NT2/D1 (cell line): ENCODE results near the gene ZIM2.
A peak's percentile ranks its signal among the peaks of the same experiment; 100 is the strongest.

Source experiments
- DNase-seq: peaks from one replicate; pipeline ENCODE4 v3.0.0-alpha.2; 2011; ENCODE audit warnings: low read depth, low spot score
- H3K27me3 ChIP-seq: 2 replicates; pipeline ENCODE4 v1.6.0; 2011; ENCODE audit warnings: mild to moderate bottlenecking; ENCODE audit not compliant: insufficient read length, insufficient read depth
- H3K36me3 ChIP-seq: 2 replicates; pipeline ENCODE4 v1.6.1; 2011; ENCODE audit warnings: mild to moderate bottlenecking, low read length, mixed read lengths; ENCODE audit not compliant: insufficient read depth, insufficient read length
- H3K4me1 ChIP-seq: 2 replicates; pipeline ENCODE4 v1.5.1; 2011; ENCODE audit not compliant: insufficient read depth, insufficient read length
- H3K4me3 ChIP-seq: 2 replicates; pipeline ENCODE4 v1.5.1; 2011; ENCODE audit warnings: low read depth; ENCODE audit not compliant: insufficient read length
- H3K9ac ChIP-seq: 2 replicates; pipeline ENCODE4 v1.6.0; 2011; ENCODE audit warnings: low read depth; ENCODE audit not compliant: insufficient read length
- H3K9me3 ChIP-seq: 2 replicates; pipeline ENCODE4 v1.5.1; 2011; ENCODE audit warnings: mild to moderate bottlenecking, low read length; ENCODE audit not compliant: insufficient read depth
- SUZ12 ChIP-seq: IDR thresholded peaks from 2 replicates; pipeline ENCODE4 v1.6.1; 2011; ENCODE audit not compliant: insufficient read length, insufficient read depth; ENCODE audit errors: extremely low read depth
- YY1 ChIP-seq: IDR thresholded peaks from 2 replicates; pipeline ENCODE4 v1.6.1; 2011; ENCODE audit not compliant: insufficient read length, insufficient read depth
- ZNF274 ChIP-seq: IDR thresholded peaks from 2 replicates; pipeline ENCODE4 v1.6.1; 2011; ENCODE audit warnings: mild to moderate bottlenecking, low read depth, low read length

ZIM2 gene

GRCh38 chr19:56759531-56759930 is 81.0 kb downstream of the ZIM2 start:
- Histone ChIP-seq H3K9me3 (peaks cover 14% of the 10 kb centered on the region; the same call in 1 of the 2 replicates), H3K36me3 (no peaks in the 10 kb centered on the region), H3K9ac (no peak overlapping the region), H3K27me3 (no peaks in the 10 kb centered on the region), H3K4me1 (no peaks in the 10 kb centered on the region), H3K4me3 (no peak overlapping the region)
- no peak for DNase-seq
- no peak for TF ChIP-seq SUZ12
- TF ChIP-seq ZNF274: no peak
- no peak for TF ChIP-seq YY1

- Histone ChIP-seq H3K9me3 (no peaks in the 10 kb centered on the region), H3K27me3 (no peaks in the 10 kb centered on the region), H3K4me3 (no peak overlapping the region), H3K4me1 (no peaks in the 10 kb centered on the region), H3K9ac (no peak overlapping the region), H3K36me3 (no peaks in the 10 kb centered on the region)
- DNase-seq: peak; percentile 90
- TF ChIP-seq ZNF274: no peak
- no peak for TF ChIP-seq YY1
- TF ChIP-seq SUZ12: no peak
Observed at GRCh38 chr19:56751078-56751489, 89.4 kb downstream of the ZIM2 start.

- Histone ChIP-seq H3K36me3 (no peaks in the 10 kb centered on the region), H3K27me3 (no peaks in the 10 kb centered on the region), H3K9ac (no peak overlapping the region), H3K4me3 (no peak overlapping the region), H3K9me3 (no peaks in the 10 kb centered on the region), H3K4me1 (no peaks in the 10 kb centered on the region)
- TF ChIP-seq SUZ12 (no peak), YY1 (no peak), ZNF274 (no peak)
- no peak for DNase-seq
Observed at GRCh38 chr19:56750658-56751057, 89.9 kb downstream of the ZIM2 start.

GRCh38 chr19:56748378-56748777 is 92.1 kb downstream of the ZIM2 start:
- no peaks in the 10 kb centered on the region for H3K9me3 ChIP-seq
- no peaks in the 10 kb centered on the region for H3K36me3 ChIP-seq
- H3K4me3 ChIP-seq: no peak overlapping the region
- TF ChIP-seq SUZ12: no peak
- TF ChIP-seq YY1: no peak
- no peak for TF ChIP-seq ZNF274
- DNase-seq: no peak
- H3K27me3 ChIP-seq: no peaks in the 10 kb centered on the region
- no peak overlapping the region for H3K9ac ChIP-seq
- H3K4me1 ChIP-seq: no peaks in the 10 kb centered on the region

- Histone ChIP-seq H3K9ac (no peak overlapping the region), H3K36me3 (no peaks in the 10 kb centered on the region), H3K4me1 (no peaks in the 10 kb centered on the region), H3K4me3 (no peak overlapping the region), H3K9me3 (no peaks in the 10 kb centered on the region), H3K27me3 (no peaks in the 10 kb centered on the region)
- no peak for DNase-seq
- no peak for TF ChIP-seq ZNF274
- TF ChIP-seq YY1: no peak
- TF ChIP-seq SUZ12: no peak
Observed at GRCh38 chr19:56746367-56746766, 94.2 kb downstream of the ZIM2 start.

- H3K9me3 ChIP-seq: no peaks in the 10 kb centered on the region
- DNase-seq: no peak
Observed at GRCh38 chr19:56740501-56740900, 100.0 kb downstream of the ZIM2 start.

GRCh38 chr19:56736571-56736970 is 104.0 kb downstream of the ZIM2 start:
- no peak for TF ChIP-seq YY1
- no peak for TF ChIP-seq SUZ12
- TF ChIP-seq ZNF274: no peak
- Histone ChIP-seq H3K27me3 (no peaks in the 10 kb centered on the region), H3K9me3 (no peaks in the 10 kb centered on the region), H3K4me3 (no peak overlapping the region), H3K36me3 (no peaks in the 10 kb centered on the region), H3K4me1 (no peaks in the 10 kb centered on the region), H3K9ac (no peak overlapping the region)
- DNase-seq: no peak

More at GRCh38 chr19:56740501-56740900, 100.0 kb downstream of the ZIM2 start:
- no peak overlapping the region for H3K9ac ChIP-seq
- no peak overlapping the region for H3K4me3 ChIP-seq
- no peaks in the 10 kb centered on the region for H3K27me3 ChIP-seq
- no peaks in the 10 kb centered on the region for H3K4me1 ChIP-seq
- TF ChIP-seq YY1 (no peak), SUZ12 (no peak), ZNF274 (no peak)
- no peaks in the 10 kb centered on the region for H3K36me3 ChIP-seq

GRCh38 chr19:56732976-56733375 is 107.5 kb downstream of the ZIM2 start:
- no peak for TF ChIP-seq YY1
- TF ChIP-seq SUZ12: no peak
- no peak for TF ChIP-seq ZNF274

More at GRCh38 chr19:56732976-56733375, 107.5 kb downstream of the ZIM2 start:
- Histone ChIP-seq H3K9ac (no peak overlapping the region), H3K9me3 (no peaks in the 10 kb centered on the region), H3K4me1 (no peaks in the 10 kb centered on the region), H3K27me3 (no peaks in the 10 kb centered on the region), H3K4me3 (no peak overlapping the region), H3K36me3 (no peaks in the 10 kb centered on the region)
- DNase-seq: no peak
